Glutamatergic neuron (in vitro differentiated cells): ENCODE results near the gene CLDN19. TPM values are rescaled to one million over a fixed set of nuclear protein-coding genes. Genes with fewer than 3 reads are reported as not detected.

ENCODE experiments used
- DNase-seq: peaks from one replicate; pipeline ENCODE4 v3.0.0; 2022
- H3K27ac Mint-ChIP-seq: one replicate; pipeline ENCODE4 v1.8.0; 2020; ENCODE audit warnings: mild to moderate bottlenecking, mixed read lengths, inconsistent platforms; ENCODE audit not compliant: unreplicated experiment
- H3K27me3 Mint-ChIP-seq: one replicate; pipeline ENCODE4 v1.8.0; 2020; ENCODE audit warnings: mild to moderate bottlenecking, moderate library complexity, mixed read lengths, inconsistent platforms; ENCODE audit not compliant: unreplicated experiment
- H3K36me3 Mint-ChIP-seq: one replicate; pipeline ENCODE4 v1.8.0; 2020; ENCODE audit warnings: mild to moderate bottlenecking, mixed read lengths, inconsistent platforms; ENCODE audit not compliant: unreplicated experiment
- H3K4me1 Mint-ChIP-seq: one replicate; pipeline ENCODE4 v1.8.0; 2020; ENCODE audit warnings: mild to moderate bottlenecking, low read depth, mixed read lengths, inconsistent platforms; ENCODE audit not compliant: unreplicated experiment
- H3K4me3 Mint-ChIP-seq: one replicate; pipeline ENCODE4 v1.8.0; 2020; ENCODE audit warnings: mild to moderate bottlenecking, mixed read lengths, inconsistent platforms; ENCODE audit not compliant: unreplicated experiment
- H3K9me3 Mint-ChIP-seq: one replicate; pipeline ENCODE4 v1.8.0; 2020; ENCODE audit warnings: mild to moderate bottlenecking, moderate library complexity, mixed read lengths, inconsistent platforms; ENCODE audit not compliant: unreplicated experiment
- total RNA-seq: library from RNA; stranded (reverse); fragmentation: NEBNext Ultra II Directional; extraction: Animal tissue kit (Norgen Biotek cat#: 25700); gene quantifications from one replicate; pipeline ENCODE4 v1.2.1, GENCODE V29; 2021; ENCODE audit not compliant: unreplicated experiment
- TF ChIP-seq, protein P1 (sequence below): fragments of 200-600 bp; sonication (generic); IDR thresholded peaks from one replicate; pipeline ENCODE4 v1.5.0; 2021; ENCODE audit not compliant: partially characterized antibody, unreplicated experiment

CLDN19 gene
- total RNA-seq, 1 donor from 2014 or later, result not detected

GRCh38 chr1:42736571-42737200 lies 3.4 kb downstream of the CLDN19 start:
- H3K4me1 Mint-ChIP-seq, result no peaks in the 10 kb centered on the region
- H3K27ac Mint-ChIP-seq, result peak overlapping the region; percentile 43

GRCh38 chr1:42736152-42736551 lies 3.9 kb downstream of the CLDN19 start:
- no peak overlapping the region for H3K27ac Mint-ChIP-seq
- H3K4me1 Mint-ChIP-seq, result no peaks in the 10 kb centered on the region
- H3K27me3 Mint-ChIP-seq, result peaks cover 7% of the 10 kb centered on the region
- TF ChIP-seq, protein P1, sequence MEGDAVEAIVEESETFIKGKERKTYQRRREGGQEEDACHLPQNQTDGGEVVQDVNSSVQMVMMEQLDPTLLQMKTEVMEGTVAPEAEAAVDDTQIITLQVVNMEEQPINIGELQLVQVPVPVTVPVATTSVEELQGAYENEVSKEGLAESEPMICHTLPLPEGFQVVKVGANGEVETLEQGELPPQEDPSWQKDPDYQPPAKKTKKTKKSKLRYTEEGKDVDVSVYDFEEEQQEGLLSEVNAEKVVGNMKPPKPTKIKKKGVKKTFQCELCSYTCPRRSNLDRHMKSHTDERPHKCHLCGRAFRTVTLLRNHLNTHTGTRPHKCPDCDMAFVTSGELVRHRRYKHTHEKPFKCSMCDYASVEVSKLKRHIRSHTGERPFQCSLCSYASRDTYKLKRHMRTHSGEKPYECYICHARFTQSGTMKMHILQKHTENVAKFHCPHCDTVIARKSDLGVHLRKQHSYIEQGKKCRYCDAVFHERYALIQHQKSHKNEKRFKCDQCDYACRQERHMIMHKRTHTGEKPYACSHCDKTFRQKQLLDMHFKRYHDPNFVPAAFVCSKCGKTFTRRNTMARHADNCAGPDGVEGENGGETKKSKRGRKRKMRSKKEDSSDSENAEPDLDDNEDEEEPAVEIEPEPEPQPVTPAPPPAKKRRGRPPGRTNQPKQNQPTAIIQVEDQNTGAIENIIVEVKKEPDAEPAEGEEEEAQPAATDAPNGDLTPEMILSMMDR, result no peak
- no peak overlapping the region for H3K4me3 Mint-ChIP-seq
- peaks cover 4% of the 10 kb centered on the region for H3K9me3 Mint-ChIP-seq
- no peaks in the 10 kb centered on the region for H3K36me3 Mint-ChIP-seq
- peak; percentile 63 for DNase-seq

More at GRCh38 chr1:42736571-42737200, 3.4 kb downstream of the CLDN19 start:
- H3K9me3 Mint-ChIP-seq, result peaks cover 4% of the 10 kb centered on the region
- TF ChIP-seq, protein P1, result no peak
- no peak for DNase-seq
- H3K4me3 Mint-ChIP-seq, result no peak overlapping the region
- H3K27me3 Mint-ChIP-seq, result peaks cover 7% of the 10 kb centered on the region
- H3K36me3 Mint-ChIP-seq, result no peaks in the 10 kb centered on the region

- no peak overlapping the region for H3K4me3 Mint-ChIP-seq
- DNase-seq, result no peak
- H3K9me3 Mint-ChIP-seq, result peaks cover 3% of the 10 kb centered on the region
Measured at GRCh38 chr1:42735477-42736105, 4.4 kb downstream of the CLDN19 start.

DNA sequence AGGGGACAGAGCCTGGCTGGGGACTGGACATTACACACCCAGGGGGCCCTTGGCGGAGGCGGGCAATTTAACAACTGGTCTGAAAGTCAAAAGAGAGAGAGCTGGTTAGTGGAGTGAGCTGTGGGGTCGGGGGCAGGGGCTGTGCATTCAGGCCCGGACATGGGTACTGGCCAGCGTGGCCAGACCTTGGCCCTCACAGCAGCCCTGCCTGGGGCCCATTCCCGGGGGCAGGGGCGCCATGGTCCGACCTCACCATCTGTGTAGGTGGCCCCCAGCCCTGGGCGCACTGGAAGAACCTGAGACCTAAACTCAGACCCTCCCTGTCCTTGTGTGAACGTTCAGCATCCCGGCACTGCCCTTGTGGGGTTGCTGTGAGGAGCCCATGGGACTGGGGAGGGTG lies 5.0 kb downstream of the CLDN19 start:
- TF ChIP-seq, protein P1, result no peak
- H3K36me3 Mint-ChIP-seq, result no peaks in the 10 kb centered on the region
- DNase-seq, result no peak
- no peaks in the 10 kb centered on the region for H3K4me1 Mint-ChIP-seq
- H3K27me3 Mint-ChIP-seq, result peaks cover 4% of the 10 kb centered on the region
- peaks cover 2% of the 10 kb centered on the region for H3K9me3 Mint-ChIP-seq
- H3K27ac Mint-ChIP-seq, result no peak overlapping the region
- no peak overlapping the region for H3K4me3 Mint-ChIP-seq

More at GRCh38 chr1:42735477-42736105, 4.4 kb downstream of the CLDN19 start:
- no peaks in the 10 kb centered on the region for H3K36me3 Mint-ChIP-seq
- peaks cover 6% of the 10 kb centered on the region for H3K27me3 Mint-ChIP-seq
- TF ChIP-seq, protein P1, result no peak
- H3K27ac Mint-ChIP-seq, result no peak overlapping the region
- no peaks in the 10 kb centered on the region for H3K4me1 Mint-ChIP-seq
